ENCODE data around the gene TSPAN14.
"Not testable (repeated sequence)": the region's sequence is repeated elsewhere in the genome, so short reads cannot be mapped to it uniquely, and the experiment has no call there.

TSPAN14 gene

GRCh38 chr10:80530251-80530650, 76.1 kb downstream of the TSPAN14 start:
- no peak for DNase-seq

DNA sequence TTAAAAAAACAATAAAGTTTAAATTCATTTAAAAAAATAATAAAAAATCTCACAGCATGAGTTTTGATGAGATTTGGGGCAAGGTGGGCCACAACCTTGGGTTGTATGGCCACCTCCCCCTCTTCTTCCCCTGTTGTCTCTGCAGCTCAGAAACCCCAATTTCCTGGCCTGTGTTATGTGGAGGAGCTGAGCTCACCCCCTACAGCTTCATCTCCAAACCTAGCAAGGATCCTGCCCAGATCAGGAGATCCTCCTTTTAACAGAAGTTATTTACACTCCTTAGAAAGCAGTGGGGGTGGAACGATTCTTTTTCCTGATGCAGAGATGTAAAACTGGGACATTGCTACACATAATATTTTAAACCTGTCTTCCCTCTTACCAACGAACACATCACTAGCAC, 76.7 kb downstream of the TSPAN14 start:
- DNase-seq, result no peak

- DNase-seq, result no peak
Measured at GRCh38 chr10:80532571-80532970, 78.5 kb downstream of the TSPAN14 start.

DNA sequence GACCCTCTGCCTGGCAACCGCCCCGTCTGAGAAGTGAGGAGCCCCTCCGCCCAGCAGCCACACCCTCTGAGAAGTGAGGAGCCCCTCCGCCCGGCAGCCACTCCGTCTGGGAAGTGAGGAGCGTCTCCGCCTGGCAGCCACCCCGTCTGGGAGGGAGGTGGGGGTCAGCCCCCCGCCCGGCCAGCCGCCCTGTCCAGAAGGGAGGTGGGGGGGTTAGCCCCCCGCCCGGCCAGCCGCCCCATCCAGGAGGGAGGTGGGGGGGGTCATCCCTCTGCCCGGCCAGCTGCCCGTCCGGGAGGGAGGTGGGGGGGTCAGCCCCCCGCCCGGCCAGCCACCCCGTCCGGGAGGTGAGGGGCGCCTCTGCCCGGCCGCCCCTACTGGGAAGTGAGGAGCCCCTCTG, 79.9 kb downstream of the TSPAN14 start:
- not testable (repeated sequence) for DNase-seq

GRCh38 chr10:80534646-80535045, 80.5 kb downstream of the TSPAN14 start:
- not testable (repeated sequence) for DNase-seq

DNA sequence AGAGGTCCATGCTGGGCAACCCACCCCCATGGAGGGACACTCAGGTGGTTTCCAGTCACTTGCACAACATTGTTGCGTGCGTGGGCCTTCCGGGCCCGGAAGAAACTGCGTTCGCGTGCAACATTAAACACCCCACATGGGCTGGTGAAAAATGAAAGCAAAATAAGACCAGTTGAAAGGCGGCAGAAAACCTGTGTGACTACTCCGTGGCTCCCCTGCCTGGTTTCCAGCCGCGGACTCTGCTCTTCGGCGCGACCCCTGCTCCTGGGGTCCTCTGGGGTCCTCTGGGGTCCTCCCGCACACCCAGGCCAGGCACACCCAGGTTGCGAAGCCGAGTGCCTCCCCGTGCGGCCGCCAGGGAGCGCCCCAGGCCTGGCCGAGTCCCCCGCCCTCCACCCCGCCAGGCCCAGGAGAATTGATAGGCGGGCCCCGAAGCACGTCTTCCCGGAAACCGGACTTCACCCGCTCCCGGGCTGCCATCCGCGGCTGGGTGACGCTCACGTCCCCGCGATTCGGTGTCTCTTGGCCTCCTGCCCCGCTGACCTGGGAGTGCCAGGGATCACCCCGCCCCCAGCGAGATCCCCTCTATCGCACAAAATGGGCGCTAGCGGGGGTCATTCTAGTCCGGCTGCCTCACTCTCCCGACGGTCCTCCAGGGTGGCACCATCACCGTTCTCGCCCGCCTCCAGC, 81.7 kb downstream of the TSPAN14 start:
- DNase-seq, result peak; percentile 70

GRCh38 chr10:80536361-80536835, 82.3 kb downstream of the TSPAN14 start:
- peak; percentile 46 for DNase-seq

DNA sequence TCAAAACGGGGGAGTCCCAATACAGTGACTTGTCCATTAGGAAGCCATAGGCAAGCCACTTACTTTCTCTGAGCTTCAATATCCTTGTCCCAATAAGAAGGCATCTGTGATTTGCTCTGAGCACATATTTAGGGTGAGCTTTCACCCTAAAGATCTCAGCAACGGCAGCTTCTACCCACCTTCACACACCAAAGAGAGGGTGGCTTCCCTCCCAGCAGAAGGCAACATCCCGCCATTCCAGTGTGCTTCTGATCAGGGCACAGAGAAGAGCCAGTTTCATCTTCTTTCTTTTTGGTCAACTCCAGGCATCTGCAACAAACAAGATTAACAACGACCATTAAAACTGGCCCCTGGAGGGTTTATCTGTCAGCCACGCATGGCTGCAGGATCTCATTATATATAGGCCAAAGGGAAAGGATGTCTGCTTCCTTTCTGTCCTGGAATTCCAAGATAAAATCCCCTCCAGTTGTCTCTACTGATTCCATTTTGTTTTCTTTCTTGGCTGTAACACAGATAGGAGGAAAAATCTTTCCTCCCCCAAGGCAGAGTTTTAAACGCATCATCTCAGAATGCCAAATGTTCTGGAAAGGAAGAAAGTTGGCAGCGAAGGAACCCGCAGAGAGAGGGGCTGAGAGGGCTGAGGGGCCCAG, 83.1 kb downstream of the TSPAN14 start:
- DNase-seq, result peak; percentile 56

- peak; percentile 58 for DNase-seq
Measured at GRCh38 chr10:80537736-80538480, 83.8 kb downstream of the TSPAN14 start, which contains the start of gene SH2D4B. Gene SH2D4B (plus strand): TSS chr10:80537902. CDS start chr10:80538332, 430 bp downstream.

- DNase-seq, result peak; percentile 45
Measured at GRCh38 chr10:80538481-80539185, 84.5 kb downstream of the TSPAN14 start.

GRCh38 chr10:80539421-80540031, 85.4 kb downstream of the TSPAN14 start:
- DNase-seq, result peak; percentile 44

- peak; percentile 34 for DNase-seq
Measured at GRCh38 chr10:80540136-80540535, 86.0 kb downstream of the TSPAN14 start.

DNA sequence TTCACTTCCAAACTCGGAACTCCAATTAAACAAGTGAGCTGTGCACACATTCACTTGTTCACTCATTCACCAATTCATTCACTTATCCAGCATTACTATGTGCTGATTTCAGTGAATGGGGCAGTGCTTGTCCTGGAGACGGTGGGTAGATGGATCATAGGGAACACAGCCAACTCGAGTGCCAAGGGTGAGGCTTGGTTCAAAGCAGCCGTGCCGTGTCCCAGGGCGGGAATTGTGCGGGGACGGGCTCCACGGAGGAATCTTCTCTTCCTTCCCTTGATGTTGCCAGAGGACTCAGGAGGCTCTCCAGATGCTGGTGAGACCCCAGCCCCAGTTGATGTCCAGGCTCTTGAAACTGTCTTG, 86.5 kb downstream of the TSPAN14 start:
- DNase-seq, result peak; percentile 48

DNA sequence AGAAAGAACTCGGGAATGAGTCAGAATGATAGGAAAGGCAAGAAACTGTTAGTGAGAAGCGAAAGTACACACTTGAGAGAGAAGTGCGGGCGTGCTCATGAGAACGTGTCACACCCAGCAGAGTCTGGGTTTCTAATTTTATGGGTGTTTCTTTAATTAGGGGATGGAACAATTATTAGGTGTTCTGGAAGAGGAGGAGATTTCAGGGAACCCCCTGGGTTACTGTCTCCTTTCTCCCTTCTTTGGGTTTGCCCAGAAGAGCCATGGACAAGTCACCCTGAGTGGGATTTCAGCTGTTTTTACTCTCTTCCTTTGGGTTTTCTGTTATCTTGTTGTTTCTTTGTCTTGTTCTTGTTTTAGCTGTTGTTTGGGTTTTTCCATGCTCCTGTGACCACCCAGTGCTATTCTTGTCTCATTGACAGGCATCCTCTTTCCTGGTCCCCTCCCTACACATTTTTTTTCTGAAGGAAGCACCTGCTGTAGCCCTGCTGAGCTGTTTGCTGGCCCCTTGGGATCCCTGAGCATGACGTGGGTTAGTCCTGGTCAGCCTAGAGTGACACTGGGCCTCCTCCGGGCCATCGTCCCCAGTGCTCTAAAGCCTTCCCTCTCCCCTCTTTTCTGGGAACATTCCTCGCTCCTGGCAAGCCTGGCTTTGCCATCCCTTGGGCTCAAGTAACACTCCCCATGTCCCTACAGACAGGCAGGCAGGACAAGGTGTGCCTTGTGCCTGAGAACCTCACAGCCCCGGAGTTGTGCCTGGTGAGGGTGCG, 87.1 kb downstream of the TSPAN14 start:
- peak; percentile 46 for DNase-seq

DNA sequence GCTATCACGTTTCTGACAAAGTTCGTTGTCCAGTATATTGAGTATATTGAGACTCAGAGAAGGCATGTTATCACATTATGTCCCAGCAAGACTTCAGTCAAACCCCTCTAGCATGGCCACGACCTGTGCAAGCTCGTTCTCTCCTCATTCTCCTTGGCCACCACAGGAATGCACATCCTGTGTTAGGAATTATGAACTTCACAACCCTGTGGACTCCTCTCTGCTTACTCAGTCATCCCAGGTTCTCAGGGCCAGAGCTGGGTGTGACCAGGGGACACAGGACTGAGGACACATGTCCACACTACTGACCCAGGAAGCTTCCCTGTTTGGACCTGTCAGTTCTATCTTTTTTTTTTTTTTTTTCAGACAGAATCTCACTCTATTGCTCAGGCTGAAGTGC, 87.9 kb downstream of the TSPAN14 start:
- peak; percentile 57 for DNase-seq

- peak; percentile 32 for DNase-seq
Measured at GRCh38 chr10:80542652-80543318, 88.7 kb downstream of the TSPAN14 start.

DNA sequence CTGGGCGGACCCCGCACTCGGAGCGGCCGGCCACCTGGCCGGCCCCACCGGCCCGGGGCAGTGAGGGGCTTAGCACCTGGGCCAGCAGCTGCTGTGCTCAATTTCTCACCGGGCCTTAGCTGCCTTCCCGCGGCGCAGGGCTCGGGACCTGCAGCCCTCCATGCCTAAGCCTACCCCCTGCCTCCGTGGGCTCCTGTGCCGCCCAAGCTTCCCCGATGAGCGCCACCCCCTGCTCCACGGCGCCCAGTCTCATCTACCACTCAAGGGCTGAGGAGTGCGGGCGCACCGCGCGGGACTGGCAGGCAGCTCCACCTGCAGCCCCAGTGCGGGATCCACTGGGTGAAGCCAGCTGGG, 89.2 kb downstream of the TSPAN14 start:
- DNase-seq, result peak; percentile 7

DNA sequence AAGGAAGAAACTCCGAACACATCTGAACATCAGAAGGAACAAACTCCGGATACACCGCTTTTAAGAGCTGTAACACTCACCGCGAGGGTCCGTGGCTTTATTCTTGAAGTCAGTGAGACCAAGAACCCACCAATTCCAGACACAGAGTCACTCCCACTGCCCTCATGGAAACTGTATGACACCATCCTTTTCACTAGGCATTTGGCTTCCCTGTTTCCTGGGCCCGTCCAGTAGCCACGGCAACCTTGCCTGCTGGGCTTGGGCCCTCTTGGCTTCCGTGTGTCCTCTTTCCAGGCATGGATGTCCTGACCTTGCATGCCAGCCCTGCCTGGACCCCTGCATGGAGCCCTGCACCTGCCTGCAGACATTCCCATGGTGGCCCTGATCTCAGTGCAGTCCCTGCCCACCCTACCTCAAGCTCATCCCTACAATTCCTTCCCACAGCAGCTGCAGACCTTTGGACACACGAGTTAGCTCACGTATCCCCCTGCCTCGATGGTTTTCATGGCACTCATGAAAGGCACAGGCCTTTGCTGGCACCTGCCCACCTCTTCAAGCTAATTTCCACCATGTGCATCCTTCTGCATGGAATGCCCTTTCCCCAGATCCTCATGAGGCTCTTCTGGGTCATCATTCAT, 90.3 kb downstream of the TSPAN14 start:
- peak; percentile 31 for DNase-seq

DNA sequence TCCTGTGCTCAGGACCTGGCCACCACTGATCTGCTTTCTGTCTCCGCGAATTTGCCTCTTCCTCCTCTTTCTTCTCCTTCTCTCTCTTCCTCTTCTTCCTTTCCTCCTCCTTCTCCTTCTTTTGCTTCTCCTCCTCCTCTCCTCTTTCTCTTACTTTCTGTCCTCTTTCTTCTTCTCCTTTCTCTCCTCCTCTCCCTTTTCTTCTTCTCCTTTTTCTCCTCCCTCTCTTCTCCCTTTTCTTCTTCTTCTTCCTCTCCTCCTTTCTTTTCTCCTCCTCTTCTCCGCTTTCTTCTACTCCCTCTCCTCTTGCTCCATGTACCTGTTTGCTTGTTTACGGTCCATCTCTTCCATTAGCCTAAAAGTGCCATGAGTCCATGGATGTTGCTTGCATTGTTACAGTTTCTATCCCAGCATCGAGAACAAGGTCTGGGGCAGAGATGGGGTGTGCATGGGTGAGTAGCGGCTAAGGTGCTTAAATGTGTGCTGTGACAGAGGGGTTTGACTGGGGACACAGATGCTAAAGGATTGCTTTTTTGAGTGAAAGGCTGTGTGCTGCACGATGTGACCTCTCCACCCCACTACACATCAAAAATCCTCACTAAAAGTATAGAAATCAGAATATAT, 91.3 kb downstream of the TSPAN14 start:
- peak; percentile 10 for DNase-seq

GRCh38 chr10:80552151-80552646, 98.1 kb downstream of the TSPAN14 start:
- DNase-seq, result no peak
